NCI-H460 (cell line): Measurements from ENCODE around the gene C3orf20. TPM values are rescaled to one million over a fixed set of nuclear protein-coding genes. Genes with fewer than 3 reads are reported as not detected.
"Not testable (repeated sequence)": the region's sequence is repeated elsewhere in the genome, so short reads cannot be mapped to it uniquely, and the experiment has no call there.

Experiments
- DNase-seq: peaks from one replicate; pipeline ENCODE4 v3.0.0-alpha.2; 2016; ENCODE audit warnings: low read depth; ENCODE audit errors: extremely low read depth
- total RNA-seq: library from RNA; depleted of rRNA; stranded (reverse); fragments of >200 nt; shearing (Covaris generic); gene quantifications from 2 replicates; pipeline ENCODE4 v1.2.3, GENCODE V29; 2014

C3orf20 gene
- total RNA-seq, 1 experiment from 2014 or later: not detected

- DNase-seq: no peak
Observed at GRCh38 chr3:14806641-14807263, 131.8 kb downstream of the C3orf20 start.

DNA sequence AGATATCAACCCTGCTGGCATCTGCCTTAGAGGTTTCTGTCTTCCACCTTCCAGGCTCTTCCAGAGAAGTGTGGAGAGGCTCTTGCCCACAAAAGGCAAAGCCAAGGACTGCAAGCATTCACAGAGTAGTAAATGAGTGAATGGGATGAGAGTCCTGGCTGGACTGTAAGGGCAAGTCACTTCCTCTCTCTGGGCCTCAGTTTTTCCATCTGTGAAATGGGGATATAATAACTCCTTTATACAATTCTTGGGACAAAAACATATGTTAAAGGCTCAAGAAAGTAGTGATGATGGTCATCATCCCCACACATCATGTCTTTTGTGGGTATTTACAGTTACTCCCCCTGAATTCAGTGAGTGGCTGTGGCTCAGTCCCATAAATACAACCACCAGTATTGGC lies 133.1 kb downstream of the C3orf20 start:
- no peak for DNase-seq

GRCh38 chr3:14808502-14809266 lies 133.7 kb downstream of the C3orf20 start:
- DNase-seq: no peak

DNA sequence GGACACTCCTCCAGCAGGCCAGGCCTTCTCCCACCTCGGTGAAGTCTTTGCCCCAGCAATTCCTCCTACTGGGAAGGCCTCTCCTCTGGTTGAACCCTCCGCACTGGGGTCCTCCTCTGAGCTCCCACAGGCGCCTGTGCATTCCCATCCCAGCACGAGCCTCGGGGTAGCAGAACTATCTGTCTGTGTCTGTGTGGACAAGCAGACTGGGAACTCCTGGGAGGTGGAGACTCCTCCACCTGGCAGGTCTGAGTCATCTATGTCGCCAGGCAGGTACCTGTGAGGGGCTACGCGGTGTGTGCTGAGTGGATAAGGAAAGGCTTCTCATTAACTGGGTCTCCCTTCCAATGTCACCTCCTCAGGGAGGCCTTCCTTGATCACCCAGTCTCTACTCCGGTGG lies 134.7 kb downstream of the C3orf20 start:
- DNase-seq: not testable (repeated sequence)

GRCh38 chr3:14810070-14810791 lies 135.3 kb downstream of the C3orf20 start:
- DNase-seq: no peak

- no peak for DNase-seq
Observed at GRCh38 chr3:14810801-14811661, 136.1 kb downstream of the C3orf20 start.

- no peak for DNase-seq
Observed at GRCh38 chr3:14811684-14812083, 136.7 kb downstream of the C3orf20 start.

DNA sequence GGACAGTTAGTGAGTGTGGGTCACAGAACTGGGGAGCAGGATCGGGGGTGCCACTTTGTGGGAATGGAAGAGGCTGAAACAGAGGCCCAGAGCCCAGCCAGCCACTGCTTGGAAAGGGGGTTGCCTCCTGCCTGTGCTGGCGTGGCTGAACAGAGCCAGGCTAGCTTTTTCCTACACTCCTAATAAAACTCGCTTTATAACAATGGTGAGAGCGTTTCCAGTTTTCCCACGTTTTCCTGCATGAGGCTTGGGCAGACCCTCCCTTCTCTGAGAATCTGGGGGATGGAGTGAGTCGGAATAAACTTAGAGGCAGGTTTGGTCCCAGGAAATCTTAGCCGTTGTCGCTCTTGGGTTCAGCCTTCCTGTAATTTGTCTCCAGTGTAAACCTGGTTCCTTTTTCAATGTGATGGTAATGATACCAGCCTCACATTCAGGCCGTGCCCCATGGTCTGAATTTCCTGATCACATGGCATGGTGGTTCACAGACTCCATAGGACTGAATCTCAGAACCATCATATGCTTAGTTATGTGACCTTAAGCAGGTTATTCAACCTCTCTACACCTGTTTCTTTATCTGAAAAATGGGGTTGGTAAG lies 137.4 kb downstream of the C3orf20 start:
- no peak for DNase-seq

DNA sequence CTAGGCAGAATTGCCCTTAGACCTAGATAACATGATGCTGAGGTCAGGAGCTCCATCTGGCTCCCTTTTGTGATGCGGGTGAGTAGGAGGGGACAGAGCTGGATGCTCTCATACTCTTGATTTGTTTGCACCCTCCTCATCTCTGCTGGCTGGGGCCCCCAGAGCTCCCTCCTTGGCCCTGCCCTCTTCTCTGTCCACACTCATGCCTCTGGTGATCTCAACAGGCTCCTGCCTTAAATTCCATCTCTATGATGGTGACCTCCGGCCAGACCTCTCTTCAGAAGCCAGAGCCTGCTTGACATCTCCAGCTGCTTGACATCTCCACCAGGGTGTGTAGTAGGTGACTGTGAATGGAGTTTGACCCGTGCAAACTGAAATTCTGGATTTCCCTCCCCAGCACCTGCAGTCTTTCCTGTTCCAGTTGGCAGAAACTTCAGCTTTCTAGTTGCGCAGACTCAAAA lies 139.5 kb downstream of the C3orf20 start:
- DNase-seq: no peak

DNA sequence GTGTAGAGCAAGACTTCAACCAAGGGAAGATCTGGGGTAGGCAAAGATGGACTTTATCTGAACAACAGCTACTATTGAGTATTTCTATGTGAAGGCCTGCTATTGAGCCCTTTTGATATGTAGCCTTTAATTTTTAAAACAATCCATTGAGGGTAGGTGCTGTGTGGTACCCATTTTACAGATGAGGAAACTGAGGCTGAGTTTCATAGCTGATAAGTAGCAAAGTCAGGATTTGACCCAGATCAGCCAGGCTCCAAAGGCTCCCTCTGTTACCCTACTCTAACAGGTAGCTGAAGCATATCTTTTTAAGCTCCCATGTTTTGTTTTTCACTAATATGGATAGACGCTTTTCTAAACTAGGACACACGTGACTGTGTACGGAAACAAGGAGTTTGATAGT lies 141.4 kb downstream of the C3orf20 start:
- no peak for DNase-seq

DNA sequence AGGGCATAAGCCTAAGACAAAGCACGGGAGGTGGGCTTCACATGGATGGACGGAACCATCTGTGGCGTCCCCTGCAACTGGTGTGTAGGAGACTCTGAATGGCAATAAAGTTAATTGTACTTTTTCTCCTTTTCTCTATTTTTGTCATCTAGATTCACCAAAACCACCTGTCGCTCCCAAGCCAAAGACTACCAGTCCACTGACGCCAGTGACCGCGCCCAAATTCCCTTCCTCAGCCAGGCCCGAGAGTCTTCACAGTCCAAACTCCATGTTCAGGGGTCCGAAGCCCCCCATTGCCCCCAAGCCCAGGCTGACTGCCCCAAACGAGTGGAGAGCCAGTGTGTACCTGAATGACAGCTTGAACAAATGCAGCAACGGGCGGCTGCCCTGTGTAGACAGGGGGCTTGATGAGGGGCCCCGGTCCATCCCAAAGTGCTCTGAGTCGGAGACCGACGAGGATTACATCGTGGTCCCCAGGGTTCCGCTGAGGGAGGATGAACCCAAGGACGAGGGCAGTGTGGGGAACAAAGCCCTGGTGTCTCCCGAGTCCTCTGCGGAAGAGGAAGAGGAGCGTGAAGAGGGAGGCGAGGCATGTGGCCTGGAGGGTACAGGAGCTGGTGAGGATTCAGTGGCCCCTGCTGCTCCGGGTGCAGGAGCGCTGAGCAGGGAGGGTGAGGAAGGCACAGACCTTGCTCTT lies 144.0 kb downstream of the C3orf20 start, which contains the start of gene FGD5:
Gene FGD5, plus strand, starts transcription at position 159 of the 697 bp plus-strand sequence. Its CDS starts 110 bp downstream, at position 269.
- no peak for DNase-seq

DNA sequence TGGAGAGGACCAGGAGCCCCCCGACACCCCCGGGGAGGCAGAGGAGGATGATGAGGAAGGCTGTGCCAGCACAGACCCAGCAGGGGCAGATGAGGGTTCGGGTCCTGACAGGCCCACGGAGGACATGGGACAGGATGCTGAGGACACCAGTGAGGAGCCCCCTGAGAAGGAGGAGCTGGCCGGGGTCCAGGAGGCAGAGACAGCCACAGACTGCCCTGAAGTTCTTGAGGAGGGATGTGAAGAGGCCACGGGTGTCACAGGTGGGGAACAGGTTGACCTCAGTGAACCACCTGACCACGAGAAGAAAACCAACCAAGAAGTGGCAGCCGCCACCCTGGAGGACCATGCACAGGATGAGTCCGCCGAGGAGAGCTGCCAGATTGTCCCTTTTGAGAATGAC lies 144.7 kb downstream of the C3orf20 start:
- no peak for DNase-seq

GRCh38 chr3:14820156-14820555 lies 145.2 kb downstream of the C3orf20 start:
- DNase-seq: no peak

DNA sequence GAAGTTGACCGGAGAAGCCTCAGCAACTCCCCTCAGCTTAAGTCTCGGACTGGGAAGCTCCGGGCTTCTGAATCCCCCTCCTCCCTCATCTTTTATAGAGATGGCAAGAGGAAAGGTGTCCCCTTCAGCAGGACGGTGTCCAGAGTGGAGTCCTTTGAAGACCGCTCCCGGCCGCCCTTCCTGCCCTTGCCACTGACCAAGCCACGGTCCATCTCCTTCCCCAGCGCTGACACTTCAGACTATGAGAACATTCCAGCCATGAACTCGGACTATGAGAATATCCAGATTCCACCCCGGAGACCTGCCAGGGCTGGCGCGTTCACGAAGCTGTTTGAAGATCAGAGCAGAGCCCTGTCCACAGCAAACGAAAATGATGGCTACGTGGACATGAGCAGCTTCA lies 146.2 kb downstream of the C3orf20 start:
- no peak for DNase-seq

DNA sequence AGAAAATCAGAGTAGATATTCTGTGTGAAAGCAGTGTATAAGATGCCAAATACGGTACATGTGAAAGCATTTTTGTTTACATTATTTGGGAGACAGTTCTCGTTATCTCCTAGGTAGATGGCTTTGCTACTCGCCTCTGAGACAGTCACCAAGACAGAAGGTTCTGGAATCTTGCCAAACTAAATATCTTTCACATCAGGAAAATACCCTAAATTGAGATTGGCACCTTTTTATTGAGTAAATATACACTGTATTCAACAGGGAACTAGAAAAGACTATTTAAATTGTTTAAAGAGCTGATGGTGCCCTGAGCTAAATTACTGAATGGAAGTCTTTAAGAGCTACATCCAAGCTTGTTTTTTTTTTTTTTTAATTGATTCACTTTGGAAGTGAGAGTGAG lies 147.2 kb downstream of the C3orf20 start:
- no peak for DNase-seq
